ENCODE data around the gene SLC4A1. TPM values are rescaled to one million over a fixed set of nuclear protein-coding genes. Genes with fewer than 3 reads are reported as not detected.
"Not testable (repeated sequence)": the region's sequence is repeated elsewhere in the genome, so short reads cannot be mapped to it uniquely, and the experiment has no call there.

SLC4A1 gene
- total RNA-seq, 3 donors from 2014 or later (not counting 1 experiment from before 2014, with no cell fraction given) = not detected

DNA sequence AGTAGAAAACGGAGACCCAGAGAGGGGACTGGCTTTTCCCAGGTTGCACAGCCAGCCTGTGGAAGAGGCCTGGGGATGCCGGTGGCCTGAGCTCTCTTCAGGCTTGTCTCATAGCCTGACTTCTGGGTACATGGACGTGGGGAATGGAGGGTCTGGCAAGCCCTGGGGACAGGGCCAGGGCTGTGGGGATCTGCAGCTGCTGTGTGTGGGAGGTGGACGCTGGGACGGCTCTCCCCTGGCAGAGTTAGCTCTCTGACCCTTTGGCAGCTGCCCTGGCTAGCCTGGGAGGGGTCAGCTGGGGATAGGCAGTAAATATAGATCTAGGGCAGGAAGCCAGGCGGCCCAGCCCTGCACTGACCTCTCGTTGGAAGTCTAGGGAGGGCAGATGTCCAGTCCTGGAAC, 20.5 kb downstream of the SLC4A1 start:
- H3K9me3 ChIP-seq (ENCODE audit: control insufficient read depth, insufficient read depth, low read length) = no peaks in the 10 kb centered on the region
- Mint-ChIP-seq H3K27ac (peak overlapping the region; percentile 87 to 90), H3K36me3 (no peaks in the 10 kb centered on the region), H3K27me3 (ENCODE audit: low read depth in 2 of 2) (no peaks in the 10 kb centered on the region), H3K4me1 (peaks cover 17 to 36% of the 10 kb centered on the region in 2 donors), H3K9me3 (no peaks in the 10 kb centered on the region), H3K4me3 (no peak overlapping the region)
- no peaks in the 10 kb centered on the region for H3K27me3 ChIP-seq (ENCODE audit: control insufficient read depth, insufficient read depth, low read length)
- H3K27ac ChIP-seq (ENCODE audit: low read length) = peak overlapping the region; percentile 39
- peaks cover 40% of the 10 kb centered on the region for H3K4me1 ChIP-seq (ENCODE audit: control insufficient read depth, insufficient read depth, low read length)
- no peak overlapping the region for H3K4me3 ChIP-seq (ENCODE audit: low read length)
- intact Hi-C loops (cut with micrococcal nuclease) = no loop called here
- DNase-seq (no peak), ATAC-seq (no peak)
- TF ChIP-seq, protein P1, sequence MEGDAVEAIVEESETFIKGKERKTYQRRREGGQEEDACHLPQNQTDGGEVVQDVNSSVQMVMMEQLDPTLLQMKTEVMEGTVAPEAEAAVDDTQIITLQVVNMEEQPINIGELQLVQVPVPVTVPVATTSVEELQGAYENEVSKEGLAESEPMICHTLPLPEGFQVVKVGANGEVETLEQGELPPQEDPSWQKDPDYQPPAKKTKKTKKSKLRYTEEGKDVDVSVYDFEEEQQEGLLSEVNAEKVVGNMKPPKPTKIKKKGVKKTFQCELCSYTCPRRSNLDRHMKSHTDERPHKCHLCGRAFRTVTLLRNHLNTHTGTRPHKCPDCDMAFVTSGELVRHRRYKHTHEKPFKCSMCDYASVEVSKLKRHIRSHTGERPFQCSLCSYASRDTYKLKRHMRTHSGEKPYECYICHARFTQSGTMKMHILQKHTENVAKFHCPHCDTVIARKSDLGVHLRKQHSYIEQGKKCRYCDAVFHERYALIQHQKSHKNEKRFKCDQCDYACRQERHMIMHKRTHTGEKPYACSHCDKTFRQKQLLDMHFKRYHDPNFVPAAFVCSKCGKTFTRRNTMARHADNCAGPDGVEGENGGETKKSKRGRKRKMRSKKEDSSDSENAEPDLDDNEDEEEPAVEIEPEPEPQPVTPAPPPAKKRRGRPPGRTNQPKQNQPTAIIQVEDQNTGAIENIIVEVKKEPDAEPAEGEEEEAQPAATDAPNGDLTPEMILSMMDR (IDR thresholded peaks at IDR 0.05) = no peak
- 90% methylated on average over 7 of the region's 7 CpGs for WGBS (ENCODE audit: insufficient coverage)
- H3K36me3 ChIP-seq (ENCODE audit: control insufficient read depth, insufficient read depth, low read length) = no peaks in the 10 kb centered on the region

- H3K27ac Mint-ChIP-seq = no peak overlapping the region
- WGBS (ENCODE audit: insufficient coverage) = 64% methylated on average over 5 of the region's 6 CpGs
- Histone ChIP-seq H3K4me3 (ENCODE audit: low read length) (no peak overlapping the region), H3K9me3 (ENCODE audit: control insufficient read depth, insufficient read depth, low read length) (no peaks in the 10 kb centered on the region), H3K4me1 (ENCODE audit: control insufficient read depth, insufficient read depth, low read length) (peaks cover 9% of the 10 kb centered on the region), H3K36me3 (ENCODE audit: control insufficient read depth, insufficient read depth, low read length) (no peaks in the 10 kb centered on the region), H3K27me3 (ENCODE audit: control insufficient read depth, insufficient read depth, low read length) (no peaks in the 10 kb centered on the region), H3K27ac (ENCODE audit: low read length) (no peak overlapping the region)
- H3K4me1 Mint-ChIP-seq = peaks cover 8% of the 10 kb centered on the region in 2 donors
- TF ChIP-seq, protein P1 (IDR thresholded peaks at IDR 0.05) = no peak
- no peaks in the 10 kb centered on the region for H3K9me3 Mint-ChIP-seq
- no peak for ATAC-seq
- H3K27me3 Mint-ChIP-seq (ENCODE audit: low read depth in 2 of 2) = no peaks in the 10 kb centered on the region
- intact Hi-C loops (cut with micrococcal nuclease) = no loop called here
- DNase-seq = no peak
- H3K36me3 Mint-ChIP-seq = no peaks in the 10 kb centered on the region
- H3K4me3 Mint-ChIP-seq = no peak overlapping the region
Measured at GRCh38 chr17:44241106-44241624, 26.8 kb downstream of the SLC4A1 start.

DNA sequence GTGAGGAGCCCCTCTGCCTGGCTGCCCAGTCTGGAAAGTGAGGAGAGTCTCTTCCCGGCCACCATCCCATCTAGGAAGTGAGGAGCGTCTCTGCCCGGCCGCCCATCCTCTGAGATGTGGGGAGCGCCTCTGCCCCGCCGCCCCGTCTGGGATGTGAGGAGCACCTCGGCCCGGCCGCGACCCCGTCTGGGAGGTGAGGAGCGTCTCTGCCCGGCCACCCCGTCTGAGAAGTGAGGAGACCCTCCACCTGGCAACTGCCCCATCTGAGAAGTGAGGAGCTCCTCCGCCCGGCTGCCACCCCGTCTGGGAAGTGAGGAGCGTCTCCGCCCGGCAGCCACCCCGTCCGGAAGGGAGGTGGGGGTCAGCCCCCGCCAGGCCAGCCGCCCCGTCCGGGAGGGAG, 30.0 kb downstream of the SLC4A1 start:
- DNase-seq; H3K9me3 Mint-ChIP-seq; H3K4me1 ChIP-seq (ENCODE audit: control insufficient read depth, insufficient read depth, low read length); ATAC-seq; H3K9me3 ChIP-seq (ENCODE audit: control insufficient read depth, insufficient read depth, low read length); H3K4me3 ChIP-seq (ENCODE audit: low read length); H3K4me3 Mint-ChIP-seq; H3K27me3 ChIP-seq (ENCODE audit: control insufficient read depth, insufficient read depth, low read length); H3K27me3 Mint-ChIP-seq (ENCODE audit: low read depth in 2 of 2); H3K4me1 Mint-ChIP-seq; H3K36me3 ChIP-seq (ENCODE audit: control insufficient read depth, insufficient read depth, low read length); H3K36me3 Mint-ChIP-seq; intact Hi-C loops (cut with micrococcal nuclease); H3K27ac ChIP-seq (ENCODE audit: low read length); H3K27ac Mint-ChIP-seq: not testable (repeated sequence)
- 99% methylated on average over 7 of the region's 28 CpGs for WGBS (ENCODE audit: insufficient coverage)

GRCh38 chr17:44236444-44236991, 31.4 kb downstream of the SLC4A1 start:
- no peaks in the 10 kb centered on the region for H3K4me1 ChIP-seq (ENCODE audit: control insufficient read depth, insufficient read depth, low read length)
- TF ChIP-seq, protein P1 (IDR thresholded peaks at IDR 0.05) = no peak
- intact Hi-C loops (cut with micrococcal nuclease) = no loop called here
- Mint-ChIP-seq H3K9me3 (no peaks in the 10 kb centered on the region), H3K36me3 (no peaks in the 10 kb centered on the region), H3K27me3 (ENCODE audit: low read depth in 2 of 2) (no peaks in the 10 kb centered on the region), H3K4me3 (no peak overlapping the region), H3K27ac (no peak overlapping the region), H3K4me1 (peaks cover 0 to 7% of the 10 kb centered on the region in 2 donors)
- H3K36me3 ChIP-seq (ENCODE audit: control insufficient read depth, insufficient read depth, low read length) = no peaks in the 10 kb centered on the region
- WGBS (ENCODE audit: insufficient coverage) = 79% methylated on average over 4 of the region's 5 CpGs
- H3K9me3 ChIP-seq (ENCODE audit: control insufficient read depth, insufficient read depth, low read length) = no peaks in the 10 kb centered on the region
- ATAC-seq (no peak), DNase-seq (no peak)
- H3K27ac ChIP-seq (ENCODE audit: low read length) = no peak overlapping the region
- no peaks in the 10 kb centered on the region for H3K27me3 ChIP-seq (ENCODE audit: control insufficient read depth, insufficient read depth, low read length)
- no peak overlapping the region for H3K4me3 ChIP-seq (ENCODE audit: low read length)

Measured in natural killer cell (primary cell).